CD8-positive, alpha-beta memory T cell (primary cell): ENCODE measurements around the gene MAK. TPM values are rescaled to one million over a fixed set of nuclear protein-coding genes. Genes with fewer than 3 reads are reported as not detected.
"Not testable (repeated sequence)": the region's sequence is repeated elsewhere in the genome, so short reads cannot be mapped to it uniquely, and the experiment has no call there.

Source experiments
- CTCF ChIA-PET: fragments of 350-600 bp; sonication (Branson Sonifier 250); formaldehyde crosslinking; loops from one replicate; lab custom pipeline; 2021; ENCODE audit warnings: antibody characterized with exemption; lab: Charles Lee
- POLR2A ChIA-PET: fragments of 350-600 bp; sonication (Branson Sonifier 250); formaldehyde crosslinking; loops from one replicate; lab custom pipeline; 2021; ENCODE audit warnings: antibody characterized with exemption; lab: Charles Lee
- DNase-seq, 5 donors: peaks; one replicate each; pipeline versions ENCODE4 v3.0.0 to v3.0.0-alpha.2; 2020 to 2022; ENCODE audit warnings: mixed read lengths in 1 of 5
- H3K27ac ChIP-seq: one replicate; pipeline ENCODE4 v1.7.0; 2013; ENCODE audit warnings: low read depth, mild to moderate bottlenecking, low read length, moderate library complexity
- H3K27me3 ChIP-seq: 2 replicates; pipeline ENCODE4 v1.7.0; 2013; ENCODE audit warnings: low read length, mild to moderate bottlenecking; ENCODE audit not compliant: insufficient read depth, poor library complexity, severe bottlenecking
- H3K36me3 ChIP-seq: 2 replicates; pipeline ENCODE4 v1.7.0; 2013; ENCODE audit warnings: mild to moderate bottlenecking, low read length, moderate library complexity; ENCODE audit not compliant: insufficient read depth
- H3K4me1 ChIP-seq: 2 replicates; pipeline ENCODE4 v1.7.0; 2013; ENCODE audit warnings: mild to moderate bottlenecking, low read length, moderate library complexity; ENCODE audit not compliant: insufficient read depth
- H3K4me3 ChIP-seq: 2 replicates; pipeline ENCODE4 v1.7.0; 2013; ENCODE audit warnings: mild to moderate bottlenecking, low read length
- H3K9me3 ChIP-seq: 2 replicates; pipeline ENCODE4 v1.7.0; 2013; ENCODE audit warnings: mild to moderate bottlenecking, low read length
- H3K27ac Mint-ChIP-seq, 8 donors: one replicate each; pipeline ENCODE4 v1.8.0; 2020 to 2021; ENCODE audit warnings: mixed read lengths in 8 of 8, mild to moderate bottlenecking in 6 of 8, inconsistent platforms in 3 of 8, moderate library complexity in 3 of 8
- H3K27me3 Mint-ChIP-seq, 2 donors: one replicate each; pipeline ENCODE4 v1.8.0; 2020 to 2021; ENCODE audit warnings: mixed read lengths in 2 of 2, mild to moderate bottlenecking in 1 of 2, moderate library complexity in 1 of 2
- H3K36me3 Mint-ChIP-seq, 3 donors: one replicate each; pipeline ENCODE4 v1.8.0; 2020 to 2021; ENCODE audit warnings: mixed read lengths in 3 of 3, inconsistent platforms in 1 of 3, mild to moderate bottlenecking in 1 of 3
- H3K4me1 Mint-ChIP-seq, 3 donors: one replicate each; pipeline ENCODE4 v1.8.0; 2020 to 2021; ENCODE audit warnings: mixed read lengths in 3 of 3, inconsistent platforms in 1 of 3, mild to moderate bottlenecking in 1 of 3
- H3K4me3 Mint-ChIP-seq, 7 donors: one replicate each; pipeline ENCODE4 v1.8.0; 2020 to 2021; ENCODE audit warnings: mixed read lengths in 7 of 7, mild to moderate bottlenecking in 6 of 7, moderate library complexity in 4 of 7, inconsistent platforms in 2 of 7
- H3K9me3 Mint-ChIP-seq, 5 donors: one replicate each; pipeline ENCODE4 v1.8.0; 2020 to 2022; ENCODE audit warnings: mixed read lengths in 5 of 5, mild to moderate bottlenecking in 3 of 5, moderate library complexity in 2 of 5, inconsistent platforms in 1 of 5
- polyA plus RNA-seq: library from polyadenylated mRNA; unstranded; fragments of 300-500 nt; fragmentation: Illumina TruSeq; gene quantifications from one replicate; pipeline ENCODE4 v1.2.3, GENCODE V29; 2021
- total RNA-seq, 2 experiments: library from RNA; stranded (reverse); gene quantifications; one replicate each; pipeline ENCODE4 v1.2.3, GENCODE V29; 2021

Gene MAK
- total and polyA plus RNA-seq, 3 experiments from 2014 or later: 1.8 to 2.3 TPM; not detected in 1

- no peaks in the 10 kb centered on the region for H3K36me3 ChIP-seq
- H3K4me1 ChIP-seq: peaks cover 35% of the 10 kb centered on the region
- no peaks in the 10 kb centered on the region for H3K27me3 ChIP-seq
- Mint-ChIP-seq H3K4me3 (peak within 1 kb of the TSS; percentile 85 to 97 (median 94)), H3K9me3 (peaks cover 0 to 3% (median 0%) of the 10 kb centered on the region in 5 donors), H3K27ac (peak within 1 kb of the TSS; percentile 81 to 98 (median 95)), H3K27me3 (no peaks in the 10 kb centered on the region), H3K36me3 (peaks cover 0 to 22% (median 3%) of the 10 kb centered on the region in 3 donors), H3K4me1 (peaks cover 58 to 86% (median 80%) of the 10 kb centered on the region in 3 donors)
- ChIA-PET POLR2A (interaction anchor here (1.0 kb wide), 1 partner anchor 28 kb away, joined by 5 read pairs; the partner anchor contains the start of genes C6orf52 and PAK1IP1), CTCF (interaction anchor here (1.3 to 3.1 kb wide), 2 partner anchors 20 to 28 kb away, joined by 3 to 11 read pairs; partner anchors contain the start of genes C6orf52 and PAK1IP1)
- H3K4me3 ChIP-seq: peak within 1 kb of the TSS; percentile 83
- H3K27ac ChIP-seq: peak within 1 kb of the TSS; percentile 84
- H3K9me3 ChIP-seq: no peaks in the 10 kb centered on the region
- peak; percentile 63 to 81 (median 72) for DNase-seq
Observed at GRCh38 chr6:10722820-10723566, 115.3 kb downstream of the MAK start, which contains the start of gene TMEM14C. TSS of gene TMEM14C (plus strand) at chr6:10723070. CDS start at chr6:10724614, 1,544 bp downstream.

- H3K4me1 ChIP-seq: peaks cover 35% of the 10 kb centered on the region
- H3K4me3 ChIP-seq: peak overlapping the region; percentile 83
- no peaks in the 10 kb centered on the region for H3K27me3 Mint-ChIP-seq
- H3K9me3 ChIP-seq: no peaks in the 10 kb centered on the region
- peak overlapping the region; percentile 81 to 98 (median 92) for H3K27ac Mint-ChIP-seq
- peak in 1 of 5 donors; percentile 19 for DNase-seq
- peaks cover 55 to 82% (median 77%) of the 10 kb centered on the region in 3 donors for H3K4me1 Mint-ChIP-seq
- H3K9me3 Mint-ChIP-seq: peaks cover 0 to 3% (median 0%) of the 10 kb centered on the region in 5 donors
- no peaks in the 10 kb centered on the region for H3K27me3 ChIP-seq
- CTCF ChIA-PET: interaction anchor here (1.3 to 3.1 kb wide), 2 partner anchors 20 to 28 kb away, joined by 3 to 11 read pairs; partner anchors contain the start of genes C6orf52 and PAK1IP1
- no peaks in the 10 kb centered on the region for H3K36me3 ChIP-seq
- H3K4me3 Mint-ChIP-seq: peak overlapping the region; percentile 85 to 97 (median 94)
- H3K27ac ChIP-seq: peak overlapping the region; percentile 84
- peaks cover 0 to 19% (median 3%) of the 10 kb centered on the region in 3 donors for H3K36me3 Mint-ChIP-seq
- POLR2A ChIA-PET: interaction anchor here (1.0 kb wide), 1 partner anchor 28 kb away, joined by 5 read pairs; the partner anchor contains the start of genes C6orf52 and PAK1IP1
Observed at GRCh38 chr6:10722570-10722819, 115.8 kb downstream of the MAK start.

- Histone ChIP-seq H3K27me3 (no peaks in the 10 kb centered on the region), H3K36me3 (no peaks in the 10 kb centered on the region), H3K27ac (peak overlapping the region; percentile 84), H3K4me1 (peaks cover 35% of the 10 kb centered on the region), H3K9me3 (no peaks in the 10 kb centered on the region), H3K4me3 (peak overlapping the region; percentile 83)
- DNase-seq: no peak
- peaks cover 0 to 3% (median 0%) of the 10 kb centered on the region in 5 donors for H3K9me3 Mint-ChIP-seq
- CTCF ChIA-PET: interaction anchor here (0.8 to 3.1 kb wide), 4 partner anchors 11 to 38 kb away, joined by 3 to 11 read pairs (median 3); partner anchors contain the start of genes C6orf52 and PAK1IP1
- H3K27ac Mint-ChIP-seq: peak overlapping the region; percentile 81 to 98 (median 92)
- no peaks in the 10 kb centered on the region for H3K27me3 Mint-ChIP-seq
- peaks cover 0 to 16% (median 3%) of the 10 kb centered on the region in 3 donors for H3K36me3 Mint-ChIP-seq
- H3K4me1 Mint-ChIP-seq: peaks cover 53 to 83% (median 74%) of the 10 kb centered on the region in 3 donors
- POLR2A ChIA-PET: interaction anchor here (0.6 to 1.6 kb wide), 4 partner anchors 22 to 27 kb away, joined by 3 to 17 read pairs (median 6); partner anchors contain the start of genes C6orf52 and PAK1IP1
- H3K4me3 Mint-ChIP-seq: peak overlapping the region; percentile 85 to 97 (median 94)
Observed at GRCh38 chr6:10721850-10722569, 116.3 kb downstream of the MAK start.

- H3K4me3 Mint-ChIP-seq: peak overlapping the region; percentile 85 to 97 (median 94)
- H3K36me3 ChIP-seq, H3K27me3 Mint-ChIP-seq, H3K9me3 ChIP-seq, H3K9me3 Mint-ChIP-seq, H3K27me3 ChIP-seq: not testable (repeated sequence)
- Histone ChIP-seq H3K27ac (peak overlapping the region; percentile 34), H3K4me3 (peak overlapping the region; percentile 47), H3K4me1 (peaks cover 35% of the 10 kb centered on the region)
- DNase-seq: peak in 2 of 5 donors; percentile 7 to 63
- ChIA-PET CTCF (interaction anchor here (0.8 to 3.1 kb wide), 6 partner anchors 12 to 38 kb away, joined by 3 to 19 read pairs (median 6); partner anchors contain the start of genes C6orf52, PAK1IP1 and TMEM14B), POLR2A (interaction anchor here (0.6 to 3.0 kb wide), 4 partner anchors 22 to 26 kb away, joined by 3 to 26 read pairs (median 12); partner anchors contain the start of genes C6orf52 and PAK1IP1)
- peak overlapping the region; percentile 78 to 97 (median 92) for H3K27ac Mint-ChIP-seq
- H3K4me1 Mint-ChIP-seq: peaks cover 47 to 77% (median 66%) of the 10 kb centered on the region in 3 donors
- H3K36me3 Mint-ChIP-seq: peaks cover 0 to 10% (median 3%) of the 10 kb centered on the region in 3 donors
Observed at GRCh38 chr6:10720960-10721849, 117.1 kb downstream of the MAK start.

GRCh38 chr6:10720265-10720959 lies 117.9 kb downstream of the MAK start:
- peaks cover 35% of the 10 kb centered on the region for H3K4me1 ChIP-seq
- peak overlapping the region; percentile 34 for H3K27ac ChIP-seq
- H3K4me3 Mint-ChIP-seq: peak overlapping the region; percentile 85 to 95 (median 93)
- ChIA-PET CTCF (interaction anchor here (1.3 to 2.6 kb wide), 3 partner anchors 13 to 26 kb away, joined by 3 to 19 read pairs (median 9); partner anchors contain the start of genes C6orf52, PAK1IP1 and TMEM14B), POLR2A (interaction anchor here (1.0 to 3.0 kb wide), 4 partner anchors 26 to 31 kb away, joined by 3 to 26 read pairs (median 6); partner anchors contain the start of genes C6orf52, PAK1IP1 and TMEM14B)
- H3K4me3 ChIP-seq: peak overlapping the region; percentile 47
- peaks cover 0 to 3% (median 0%) of the 10 kb centered on the region in 5 donors for H3K9me3 Mint-ChIP-seq
- peaks cover 43 to 69% (median 58%) of the 10 kb centered on the region in 3 donors for H3K4me1 Mint-ChIP-seq
- H3K27me3 ChIP-seq: no peaks in the 10 kb centered on the region
- H3K36me3 ChIP-seq: no peaks in the 10 kb centered on the region
- H3K9me3 ChIP-seq: no peaks in the 10 kb centered on the region
- H3K27me3 Mint-ChIP-seq: no peaks in the 10 kb centered on the region
- H3K36me3 Mint-ChIP-seq: peaks cover 0 to 6% (median 3%) of the 10 kb centered on the region in 3 donors
- peak overlapping the region; percentile 88 to 97 (median 95) for H3K27ac Mint-ChIP-seq
- peak; percentile 47 to 77 (median 62) for DNase-seq

- Histone ChIP-seq H3K9me3 (no peaks in the 10 kb centered on the region), H3K27me3 (no peaks in the 10 kb centered on the region), H3K27ac (peak overlapping the region; percentile 34), H3K4me3 (peak overlapping the region; percentile 47), H3K4me1 (peaks cover 35% of the 10 kb centered on the region), H3K36me3 (no peaks in the 10 kb centered on the region)
- POLR2A ChIA-PET: interaction anchor here (1.0 to 3.0 kb wide), 3 partner anchors 25 to 32 kb away, joined by 3 to 26 read pairs (median 5); partner anchors contain the start of genes C6orf52, PAK1IP1 and TMEM14B
- Mint-ChIP-seq H3K4me3 (peak overlapping the region; percentile 79 to 95 (median 90)), H3K27me3 (no peaks in the 10 kb centered on the region), H3K27ac (peak overlapping the region; percentile 79 to 95 (median 90)), H3K9me3 (peaks cover 0 to 3% (median 0%) of the 10 kb centered on the region in 5 donors), H3K36me3 (peaks cover 0 to 4% (median 3%) of the 10 kb centered on the region in 3 donors), H3K4me1 (peaks cover 39 to 64% (median 53%) of the 10 kb centered on the region in 3 donors)
- CTCF ChIA-PET: interaction anchor here (2.5 to 2.6 kb wide), 2 partner anchors 25 to 27 kb away, joined by 9 to 19 read pairs; partner anchors contain the start of genes C6orf52, PAK1IP1 and TMEM14B
- DNase-seq: no peak
Observed at GRCh38 chr6:10719964-10720264, 118.4 kb downstream of the MAK start.
